Neural cell (in vitro differentiated cells): Measurements from ENCODE around the gene TRPM8.

Experiments used
- EP300 ChIP-seq: fragments of 450-650 bp; conservative IDR thresholded peaks from 2 replicates; pipeline ENCODE4 v1.6.1; 2014; ENCODE audit warnings: antibody characterized with exemption, mild to moderate bottlenecking, moderate library complexity; ENCODE audit not compliant: poor library complexity, severe bottlenecking
- EZH2 ChIP-seq: fragments of 200-600, 300-800 bp; shearing (Covaris generic), sonication (generic); IDR thresholded peaks from 2 replicates; pipeline ENCODE4 v1.6.1; 2014; ENCODE audit warnings: antibody characterized with exemption, low read length, borderline replicate concordance, mild to moderate bottlenecking; ENCODE audit not compliant: insufficient read depth, poor library complexity, severe bottlenecking
- MXI1 ChIP-seq: fragments of 450-650 bp; conservative IDR thresholded peaks from 2 replicates; pipeline ENCODE4 v1.6.1; 2014; ENCODE audit warnings: antibody characterized with exemption, mild to moderate bottlenecking; ENCODE audit not compliant: poor library complexity, severe bottlenecking
- POLR2AphosphoS5 ChIP-seq: IDR thresholded peaks from 2 replicates; pipeline ENCODE4 v1.6.1; 2012
- RAD21 ChIP-seq: fragments of 450-650 bp; conservative IDR thresholded peaks from 2 replicates; pipeline ENCODE4 v1.6.1; 2014; ENCODE audit warnings: antibody characterized with exemption, mild to moderate bottlenecking, moderate library complexity
- REST ChIP-seq: IDR thresholded peaks from 2 replicates; pipeline ENCODE4 v1.6.1; 2012; ENCODE audit warnings: borderline replicate concordance
- SMC3 ChIP-seq: fragments of 450-650 bp; conservative IDR thresholded peaks from 2 replicates; pipeline ENCODE4 v1.6.1; 2014; ENCODE audit warnings: antibody characterized with exemption, mild to moderate bottlenecking, moderate library complexity; ENCODE audit not compliant: poor library complexity
- TAF1 ChIP-seq: IDR thresholded peaks from 2 replicates; pipeline ENCODE4 v1.6.1; 2012; ENCODE audit warnings: low read depth
- TF ChIP-seq, protein P1 (sequence below): fragments of 450-650 bp; IDR thresholded peaks from 2 replicates; pipeline ENCODE4 v1.5.1; 2014; ENCODE audit warnings: antibody characterized with exemption, mild to moderate bottlenecking, moderate library complexity; ENCODE audit not compliant: poor library complexity, severe bottlenecking

DNA sequence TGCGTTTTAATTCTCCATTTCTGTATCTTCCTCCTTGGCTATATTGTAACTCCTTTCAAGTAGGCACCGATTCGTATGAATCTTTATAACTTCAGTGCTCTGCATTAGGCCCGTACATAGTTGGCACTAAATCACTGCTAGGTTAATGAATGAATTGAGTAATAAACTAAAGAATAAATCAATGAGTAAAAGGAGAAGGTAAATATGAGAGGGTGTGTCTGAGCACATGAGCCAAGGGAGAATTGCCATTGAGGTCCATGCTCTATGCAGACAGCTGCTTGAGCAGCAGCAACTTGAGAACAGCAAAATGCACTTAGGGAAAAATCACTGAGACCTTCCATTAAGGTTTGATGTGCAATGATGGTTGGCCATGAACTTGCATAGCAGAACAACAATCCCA is 11.2 kb upstream of the TRPM8 start:
- TF ChIP-seq MXI1 (no peak), POLR2AphosphoS5 (no peak), EZH2 (no peak), REST (no peak), TAF1 (no peak), SMC3 (no peak), RAD21 (no peak), EP300 (no peak)
- TF ChIP-seq, protein P1, sequence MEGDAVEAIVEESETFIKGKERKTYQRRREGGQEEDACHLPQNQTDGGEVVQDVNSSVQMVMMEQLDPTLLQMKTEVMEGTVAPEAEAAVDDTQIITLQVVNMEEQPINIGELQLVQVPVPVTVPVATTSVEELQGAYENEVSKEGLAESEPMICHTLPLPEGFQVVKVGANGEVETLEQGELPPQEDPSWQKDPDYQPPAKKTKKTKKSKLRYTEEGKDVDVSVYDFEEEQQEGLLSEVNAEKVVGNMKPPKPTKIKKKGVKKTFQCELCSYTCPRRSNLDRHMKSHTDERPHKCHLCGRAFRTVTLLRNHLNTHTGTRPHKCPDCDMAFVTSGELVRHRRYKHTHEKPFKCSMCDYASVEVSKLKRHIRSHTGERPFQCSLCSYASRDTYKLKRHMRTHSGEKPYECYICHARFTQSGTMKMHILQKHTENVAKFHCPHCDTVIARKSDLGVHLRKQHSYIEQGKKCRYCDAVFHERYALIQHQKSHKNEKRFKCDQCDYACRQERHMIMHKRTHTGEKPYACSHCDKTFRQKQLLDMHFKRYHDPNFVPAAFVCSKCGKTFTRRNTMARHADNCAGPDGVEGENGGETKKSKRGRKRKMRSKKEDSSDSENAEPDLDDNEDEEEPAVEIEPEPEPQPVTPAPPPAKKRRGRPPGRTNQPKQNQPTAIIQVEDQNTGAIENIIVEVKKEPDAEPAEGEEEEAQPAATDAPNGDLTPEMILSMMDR, result no peak
